Measurements from ENCODE around the gene OR51D1.

The OR51D1 gene

GRCh38 chr11:4636962-4637661 is at the start of gene OR51D1:
TSS of gene OR51D1 (plus strand) at chr11:4637477. CDS start at chr11:4639791, 2,314 bp downstream.
- DNase-seq (ENCODE audit: low read depth) = peak; percentile 43

GRCh38 chr11:4589017-4589416 is 48.3 kb upstream of the OR51D1 start:
- DNase-seq (ENCODE audit: low read depth) = no peak

GRCh38 chr11:4593739-4594138 is 43.5 kb upstream of the OR51D1 start, which contains the start of gene OR52I1:
TSS of gene OR52I1 (plus strand) at chr11:4594039. CDS start at chr11:4594039, 0 bp downstream.
- no peak for DNase-seq (ENCODE audit: low read depth)

GRCh38 chr11:4605057-4605456 is 32.2 kb upstream of the OR51D1 start:
- DNase-seq (ENCODE audit: low read depth) = no peak

GRCh38 chr11:4606231-4607015 is 30.9 kb upstream of the OR51D1 start:
- peak; percentile 70 for DNase-seq (ENCODE audit: low read depth)

GRCh38 chr11:4607096-4607495 is 30.2 kb upstream of the OR51D1 start:
- DNase-seq (ENCODE audit: low read depth) = no peak

- DNase-seq (ENCODE audit: low read depth) = peak; percentile 96
Measured at GRCh38 chr11:4607781-4608666, 29.3 kb upstream of the OR51D1 start, which contains the start of gene TRIM68. TSS of gene TRIM68 (minus strand) at chr11:4608231. CDS start at chr11:4605504, 2,727 bp downstream.

GRCh38 chr11:4610258-4610935 is 26.9 kb upstream of the OR51D1 start:
- DNase-seq (ENCODE audit: low read depth) = no peak

- DNase-seq (ENCODE audit: low read depth) = no peak
Measured at GRCh38 chr11:4611986-4612385, 25.3 kb upstream of the OR51D1 start.

- DNase-seq (ENCODE audit: low read depth) = no peak
Measured at GRCh38 chr11:4615856-4616444, 21.3 kb upstream of the OR51D1 start.

GRCh38 chr11:4619514-4619913 is 17.8 kb upstream of the OR51D1 start:
- DNase-seq (ENCODE audit: low read depth) = no peak

- peak; percentile 43 for DNase-seq (ENCODE audit: low read depth)
Measured at GRCh38 chr11:4626207-4627099, 10.8 kb upstream of the OR51D1 start.

- DNase-seq (ENCODE audit: low read depth) = no peak
Measured at GRCh38 chr11:4636136-4636535, 1.1 kb upstream of the OR51D1 start.

GRCh38 chr11:4637662-4638047 is 378 bp downstream of the OR51D1 start:
- no peak for DNase-seq (ENCODE audit: low read depth)

GRCh38 chr11:4639931-4640330 is 2.7 kb downstream of the OR51D1 start:
- no peak for DNase-seq (ENCODE audit: low read depth)

GRCh38 chr11:4641501-4641900 is 4.2 kb downstream of the OR51D1 start:
- DNase-seq (ENCODE audit: low read depth) = no peak

- DNase-seq (ENCODE audit: low read depth) = no peak
Measured at GRCh38 chr11:4642043-4642442, 4.8 kb downstream of the OR51D1 start.

GRCh38 chr11:4643076-4643475 is 5.8 kb downstream of the OR51D1 start:
- no peak for DNase-seq (ENCODE audit: low read depth)

GRCh38 chr11:4643682-4644081 is 6.4 kb downstream of the OR51D1 start, which contains the start of gene OR51E1:
TSS of gene OR51E1 (plus strand) at chr11:4643982. CDS start at chr11:4652527, 8,545 bp downstream.
- no peak for DNase-seq (ENCODE audit: low read depth)

- DNase-seq (ENCODE audit: low read depth) = no peak
Measured at GRCh38 chr11:4644233-4644632, 7.0 kb downstream of the OR51D1 start.
